ENCODE results near the gene DSCAM. TPM values are rescaled to one million over a fixed set of nuclear protein-coding genes. Genes with fewer than 3 reads are reported as not detected.

Gene DSCAM
- total RNA-seq, 4 donors from 2014 or later, result not detected

GRCh38 chr21:40253112-40253511, 593.8 kb downstream of the DSCAM start:
- 42 to 72% methylated on average over 3 of the region's 3 CpGs for WGBS, 2 donors
- intact Hi-C loops (cut with DNase I; ENCODE audit: low total_unique reads), result no loop called here

GRCh38 chr21:40250514-40251294, 596.3 kb downstream of the DSCAM start:
- H3K4me3 ChIP-seq (ENCODE audit: low read depth, poor library complexity, severe bottlenecking), result no peak overlapping the region
- WGBS, 2 donors, result 74 to 85% methylated on average over 7 of the region's 7 CpGs
- no peak for DNase-seq (ENCODE audit: low spot score in 2 of 2)
- intact Hi-C loops (cut with DNase I; ENCODE audit: low total_unique reads), result no loop called here
- TF ChIP-seq CTCF (IDR thresholded peaks at IDR 0.05) (no peak), POLR2A (IDR thresholded peaks at IDR 0.05) (no peak)

More at GRCh38 chr21:40253112-40253511, 593.8 kb downstream of the DSCAM start:
- no peak for DNase-seq (ENCODE audit: low spot score in 2 of 2)
- no peak overlapping the region for H3K4me3 ChIP-seq (ENCODE audit: low read depth, poor library complexity, severe bottlenecking)
- TF ChIP-seq CTCF (IDR thresholded peaks at IDR 0.05), result no peak
- TF ChIP-seq POLR2A (IDR thresholded peaks at IDR 0.05), result no peak

GRCh38 chr21:40244981-40245380, 602.0 kb downstream of the DSCAM start:
- TF ChIP-seq POLR2A (IDR thresholded peaks at IDR 0.05) (no peak), CTCF (IDR thresholded peaks at IDR 0.05) (no peak)
- intact Hi-C loops (cut with DNase I; ENCODE audit: low total_unique reads), result no loop called here
- H3K4me3 ChIP-seq (ENCODE audit: low read depth, poor library complexity, severe bottlenecking), result no peak overlapping the region
- 33 to 44% methylated on average over 4 of the region's 4 CpGs for WGBS, 2 donors
- DNase-seq (ENCODE audit: low spot score in 2 of 2), result no peak

GRCh38 chr21:40243685-40244084, 603.3 kb downstream of the DSCAM start:
- TF ChIP-seq CTCF (IDR thresholded peaks at IDR 0.05) (no peak), POLR2A (IDR thresholded peaks at IDR 0.05) (no peak)
- H3K4me3 ChIP-seq (ENCODE audit: low read depth, poor library complexity, severe bottlenecking), result no peak overlapping the region
- intact Hi-C loops (cut with DNase I; ENCODE audit: low total_unique reads), result no loop called here
- no peak for DNase-seq (ENCODE audit: low spot score in 2 of 2)
- WGBS, 2 donors, result 82 to 92% methylated on average over 5 of the region's 5 CpGs

GRCh38 chr21:40242586-40243265, 604.2 kb downstream of the DSCAM start:
- intact Hi-C loops (cut with DNase I; ENCODE audit: low total_unique reads), result no loop called here
- 67 to 78% methylated on average over 3 of the region's 3 CpGs for WGBS, 2 donors
- TF ChIP-seq CTCF (IDR thresholded peaks at IDR 0.05) (no peak), POLR2A (IDR thresholded peaks at IDR 0.05) (no peak)
- DNase-seq (ENCODE audit: low spot score in 2 of 2), result no peak
- no peak overlapping the region for H3K4me3 ChIP-seq (ENCODE audit: low read depth, poor library complexity, severe bottlenecking)
